NCI-H510A treated with DMSO at 0.1 percent for 48 hours (cell line): ENCODE measurements around the gene PDCD1LG2.

Experiments
- DNase-seq: peaks from one replicate; lab custom pipeline; 2025; lab: John Stamatoyannopoulos, UW

Gene PDCD1LG2

DNA sequence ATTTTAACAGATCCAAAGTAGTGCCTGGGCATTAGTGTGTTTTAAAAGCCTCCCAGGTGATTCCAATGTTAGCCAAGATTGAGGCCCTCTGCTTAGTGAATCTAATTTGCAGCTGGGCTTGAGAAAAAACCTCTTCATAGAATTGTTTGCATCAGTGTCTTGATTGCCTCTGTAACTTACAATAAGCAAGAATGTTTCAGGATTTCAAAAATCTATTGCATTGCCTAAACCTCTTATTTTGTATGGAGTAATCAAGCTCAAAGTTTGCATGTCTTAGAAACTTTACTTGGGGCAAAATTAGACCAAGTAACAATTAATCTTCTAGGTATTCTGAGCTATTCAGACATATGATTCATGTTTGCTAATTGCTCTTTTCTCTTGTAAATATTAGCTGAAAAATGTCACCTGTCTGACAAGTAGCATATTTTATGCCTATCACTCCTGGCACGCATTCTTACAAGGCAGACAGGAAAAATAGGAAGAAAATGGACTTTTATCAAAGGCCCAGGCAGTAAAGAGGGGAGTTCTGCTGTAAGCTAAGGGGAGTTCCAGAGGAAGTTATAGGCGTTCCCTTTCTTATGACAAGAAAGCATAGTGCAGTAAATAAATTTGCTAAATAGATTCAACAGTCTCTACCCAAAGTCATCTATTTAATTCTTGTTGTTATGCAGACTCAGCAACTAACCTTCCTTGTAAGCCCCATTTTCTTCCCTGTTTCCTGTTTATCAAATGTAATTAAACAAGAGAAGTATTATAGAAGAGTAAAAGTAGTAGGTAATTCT is 21.0 kb downstream of the PDCD1LG2 start:
- DNase-seq = no peak

DNA sequence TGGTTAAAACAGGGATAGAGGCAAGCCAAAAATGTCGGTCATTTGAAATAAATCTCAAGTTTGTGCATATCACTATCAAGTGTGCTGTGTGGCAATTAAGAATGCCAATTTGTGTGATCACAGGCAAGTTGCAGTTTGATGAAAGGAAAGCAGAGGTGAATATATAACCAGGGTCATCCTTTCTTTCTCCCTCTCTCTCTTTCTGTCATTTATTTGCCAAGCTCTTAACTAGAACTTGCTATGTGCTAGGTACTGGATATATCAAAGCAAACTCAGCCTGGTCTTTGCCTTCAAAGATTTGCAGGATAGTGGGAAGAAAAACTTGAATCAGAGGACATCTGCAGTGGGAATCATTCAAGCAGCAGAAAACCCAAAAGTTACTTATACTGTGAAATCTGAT is 22.0 kb downstream of the PDCD1LG2 start:
- no peak for DNase-seq

DNA sequence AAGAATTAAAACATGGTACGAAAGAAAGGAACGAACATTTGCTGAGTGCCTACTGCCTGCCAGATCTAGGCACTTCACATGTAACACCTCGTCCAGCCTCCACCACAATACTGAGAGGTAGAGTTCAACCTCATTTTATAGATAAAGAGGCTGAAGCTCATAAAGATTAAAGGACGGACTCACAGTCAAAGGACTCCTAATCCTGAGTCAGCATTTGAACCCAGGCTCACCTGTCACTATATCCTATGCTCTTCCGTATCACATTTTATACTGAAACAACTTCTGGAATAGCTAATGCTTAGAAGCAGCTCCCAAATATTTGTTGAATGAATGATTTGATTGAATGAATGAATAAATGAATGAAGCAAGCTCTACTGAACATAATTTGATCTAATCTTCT is 22.5 kb downstream of the PDCD1LG2 start:
- DNase-seq = no peak

DNA sequence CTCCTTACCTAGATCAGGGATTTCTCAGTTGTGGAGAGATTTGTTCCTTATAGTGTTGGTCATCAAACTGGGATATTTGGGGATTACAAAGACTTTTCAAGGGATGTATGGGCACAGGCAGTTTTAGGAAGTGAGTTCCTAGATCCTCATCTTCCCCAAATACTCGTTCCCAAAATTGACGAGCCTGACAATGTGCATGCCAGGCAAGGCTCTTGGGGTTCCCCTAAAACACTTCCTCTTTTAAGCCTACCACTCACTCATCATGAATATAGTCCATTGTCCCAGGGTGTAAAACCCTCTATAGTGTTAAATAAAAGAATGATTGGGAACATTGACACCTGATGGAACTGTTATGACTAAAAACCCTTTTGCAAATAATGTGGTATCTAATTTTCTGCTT is 26.4 kb downstream of the PDCD1LG2 start:
- no peak for DNase-seq

DNA sequence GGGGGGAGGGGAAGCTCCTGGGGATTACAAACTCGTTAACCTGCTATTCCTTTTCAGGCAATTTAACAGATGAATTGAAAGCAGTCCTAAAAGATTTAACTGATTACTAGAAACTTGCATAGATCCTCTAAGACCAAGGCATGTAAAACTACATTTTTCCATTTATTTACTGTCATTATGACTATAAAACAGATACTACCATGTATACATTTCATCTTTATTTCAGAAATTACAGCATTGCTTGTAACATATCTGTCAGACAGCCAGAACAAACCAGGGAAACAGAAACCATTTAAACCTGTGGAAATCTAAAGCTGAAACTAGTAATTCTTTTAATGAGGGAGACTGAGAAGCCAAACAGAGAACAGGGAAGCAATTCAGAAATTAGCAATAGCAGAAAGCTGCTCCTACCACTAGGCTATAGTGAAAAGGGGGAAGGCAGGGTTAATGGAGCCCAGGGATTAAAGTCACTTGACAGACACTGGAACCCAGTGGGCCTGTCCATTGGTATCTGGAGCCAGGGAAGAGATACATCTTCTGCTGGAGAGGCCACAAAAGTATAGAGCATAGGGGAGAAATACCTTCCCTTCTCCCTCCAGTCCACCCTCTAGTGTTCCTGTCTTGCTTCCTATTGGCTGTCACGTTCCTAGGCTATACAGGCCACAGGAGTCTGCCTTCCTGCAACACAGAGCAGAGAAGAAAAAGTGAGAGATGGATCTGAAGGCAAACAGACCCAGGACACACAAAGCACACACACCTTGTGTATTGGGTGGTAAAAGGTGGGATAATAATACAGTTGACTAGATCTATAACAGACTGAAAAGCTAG is 33.8 kb downstream of the PDCD1LG2 start:
- DNase-seq = no peak

DNA sequence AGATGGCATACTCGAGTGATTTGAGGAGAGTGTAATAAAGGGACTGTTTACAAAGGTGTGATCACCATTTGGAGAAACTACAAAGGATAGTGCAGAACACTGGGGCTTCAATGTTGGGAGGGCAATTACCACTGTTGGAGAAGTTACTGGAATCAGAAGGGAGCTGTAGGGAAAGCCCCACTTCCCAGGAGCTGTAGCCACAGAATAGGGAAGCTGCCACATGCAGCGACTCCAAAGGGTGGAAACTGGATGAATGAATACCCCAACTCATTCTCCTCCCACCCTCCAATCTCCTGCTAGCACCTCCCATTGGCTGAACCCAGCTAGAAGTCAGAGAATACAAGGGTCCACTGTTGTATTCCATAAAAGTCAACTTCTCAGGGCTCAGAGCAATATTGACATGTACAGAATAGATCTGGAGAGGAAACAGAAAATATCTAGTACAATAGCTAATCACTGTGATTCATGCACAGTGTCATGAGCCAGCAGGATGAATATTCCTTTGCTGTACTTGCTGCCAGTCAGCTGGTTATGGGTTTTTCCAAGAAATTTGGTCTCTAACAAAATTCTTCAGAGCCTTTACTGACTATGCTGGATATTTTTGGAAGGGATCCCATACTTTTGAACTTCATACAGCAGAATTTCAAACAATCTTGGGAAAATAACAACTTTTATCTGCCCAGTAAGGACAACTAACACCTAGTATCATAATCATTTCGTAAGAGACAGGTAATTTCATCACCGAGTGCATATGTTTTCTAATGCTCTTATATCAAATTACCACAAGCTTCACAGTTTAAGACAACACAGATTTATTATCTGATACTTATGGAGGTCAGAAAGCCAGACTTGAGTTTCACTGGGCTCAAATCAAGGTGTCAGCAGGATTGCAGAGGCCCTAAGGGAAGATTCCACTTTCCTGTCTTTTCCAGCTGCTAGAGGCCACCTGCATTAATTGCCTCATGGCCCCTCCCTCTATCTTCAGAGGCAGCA is 39.6 kb downstream of the PDCD1LG2 start:
- no peak for DNase-seq

DNA sequence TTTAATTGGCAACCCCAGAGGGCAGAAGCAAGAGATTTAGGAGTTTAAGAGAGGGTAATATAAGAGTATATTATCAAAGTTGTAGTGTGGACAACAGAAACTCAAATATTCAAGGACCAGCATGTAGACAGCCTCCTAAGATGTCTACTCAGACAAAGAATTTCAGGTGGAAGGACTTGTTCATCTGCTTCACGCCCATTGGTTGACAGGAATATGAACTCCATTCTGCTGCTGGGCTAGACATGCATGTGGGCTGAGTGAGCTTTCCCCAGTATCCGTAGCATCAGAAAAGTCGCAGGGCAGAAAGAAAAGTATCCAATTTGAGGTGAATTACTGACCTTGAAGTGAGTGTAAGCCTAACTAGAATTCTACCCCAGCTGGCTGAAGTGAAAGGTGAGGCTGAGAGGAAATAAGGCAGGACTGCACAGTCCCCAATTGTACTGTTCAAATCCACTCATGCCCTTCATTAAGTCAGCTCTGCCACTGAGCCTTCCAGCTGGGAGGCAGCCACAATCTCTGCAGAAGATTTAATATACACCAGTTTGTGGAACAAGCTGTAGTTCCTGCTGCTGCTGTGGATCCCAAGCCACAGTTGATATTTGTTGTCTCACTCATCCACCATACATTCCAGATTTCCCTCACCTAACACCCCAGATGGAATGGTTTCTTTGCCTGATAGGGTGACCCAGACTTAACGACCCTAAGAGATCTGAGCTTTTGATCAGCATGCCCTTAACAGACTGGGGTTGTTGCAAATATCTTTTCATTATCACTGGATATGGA is 41.2 kb downstream of the PDCD1LG2 start:
- DNase-seq = no peak

DNA sequence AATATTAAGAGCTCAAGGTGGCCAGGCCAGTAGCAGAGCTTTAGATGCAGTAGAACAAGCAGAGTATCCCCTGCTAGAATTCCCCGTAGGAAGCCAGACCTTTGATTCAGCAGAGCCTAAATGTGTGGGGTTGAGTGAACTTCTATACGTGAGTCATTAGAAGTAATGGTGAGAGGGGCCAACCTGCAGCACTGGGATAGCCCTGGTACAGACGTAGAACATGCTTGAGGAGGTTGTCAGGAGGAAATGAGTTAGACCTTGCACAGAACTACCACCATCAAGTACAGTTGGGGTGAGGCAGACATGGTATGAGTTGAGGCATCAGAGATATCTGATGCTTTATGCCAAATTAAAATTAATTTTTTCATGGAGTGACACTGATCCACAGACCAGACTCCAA is 42.0 kb downstream of the PDCD1LG2 start:
- DNase-seq = no peak

DNA sequence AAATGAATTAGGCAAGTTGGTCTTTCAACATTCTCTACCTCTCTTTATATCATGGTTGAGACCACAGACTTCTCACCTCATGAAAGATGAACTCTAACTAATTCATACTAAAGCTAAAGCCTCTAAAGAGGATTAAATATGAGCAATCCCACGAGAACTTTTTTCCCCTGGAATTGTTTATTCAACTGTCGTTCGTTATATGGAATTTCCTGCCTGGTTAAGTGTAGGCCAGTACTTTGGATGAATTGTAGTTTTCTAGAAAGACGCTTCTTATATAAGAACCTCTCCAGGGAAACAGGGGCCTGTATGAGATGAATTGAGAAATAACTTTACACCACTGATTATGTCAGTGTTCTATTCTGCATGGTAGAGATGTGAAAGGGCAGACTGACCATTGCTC is 42.9 kb downstream of the PDCD1LG2 start:
- DNase-seq = no peak

DNA sequence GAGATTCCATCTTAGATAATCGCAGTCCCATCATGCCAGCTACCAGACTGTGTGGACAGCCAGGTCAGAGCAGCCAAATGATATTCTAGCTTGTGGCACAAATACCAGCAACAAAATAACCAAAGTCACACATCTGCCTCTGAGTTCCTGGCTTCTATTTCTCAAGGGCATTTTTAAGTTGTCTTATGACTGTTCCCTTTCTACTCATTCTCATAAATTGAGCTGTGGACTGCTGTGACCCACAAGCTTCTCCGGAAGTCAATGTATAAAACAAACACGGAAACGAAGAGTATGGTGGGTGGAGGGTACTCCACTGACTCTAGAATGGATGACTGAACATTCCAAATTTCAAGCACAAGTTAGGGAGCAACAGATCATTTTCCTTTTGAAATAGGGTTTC is 43.9 kb downstream of the PDCD1LG2 start:
- DNase-seq = no peak

DNA sequence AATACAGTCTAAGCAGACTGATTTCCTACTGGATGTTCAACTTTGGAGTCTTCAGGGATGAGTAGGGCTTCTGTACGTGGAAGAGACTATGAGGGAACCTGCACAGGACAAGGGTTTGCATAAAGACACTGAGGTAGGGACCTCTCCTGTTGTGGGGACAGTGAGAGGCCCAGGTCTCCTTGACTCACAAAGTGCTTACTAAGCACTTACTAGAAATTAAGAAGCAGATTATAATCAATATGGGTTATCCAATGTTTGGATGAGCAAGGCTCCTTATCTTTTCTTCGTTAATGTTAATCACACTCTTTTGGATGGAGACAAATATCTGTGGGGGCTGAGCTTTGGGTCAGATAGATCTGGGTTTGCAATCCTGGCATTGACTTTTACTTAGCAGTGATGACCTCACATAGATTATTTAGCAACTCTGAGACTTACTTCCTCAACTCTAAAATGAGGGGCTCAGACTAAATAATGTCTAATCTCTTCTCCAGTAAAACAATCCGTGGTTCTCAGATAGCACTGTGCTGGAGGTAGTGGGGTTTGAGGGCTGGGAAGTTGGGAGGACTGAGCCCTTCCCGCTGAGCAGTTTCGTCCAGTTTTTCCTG is 45.9 kb downstream of the PDCD1LG2 start:
- DNase-seq = no peak

DNA sequence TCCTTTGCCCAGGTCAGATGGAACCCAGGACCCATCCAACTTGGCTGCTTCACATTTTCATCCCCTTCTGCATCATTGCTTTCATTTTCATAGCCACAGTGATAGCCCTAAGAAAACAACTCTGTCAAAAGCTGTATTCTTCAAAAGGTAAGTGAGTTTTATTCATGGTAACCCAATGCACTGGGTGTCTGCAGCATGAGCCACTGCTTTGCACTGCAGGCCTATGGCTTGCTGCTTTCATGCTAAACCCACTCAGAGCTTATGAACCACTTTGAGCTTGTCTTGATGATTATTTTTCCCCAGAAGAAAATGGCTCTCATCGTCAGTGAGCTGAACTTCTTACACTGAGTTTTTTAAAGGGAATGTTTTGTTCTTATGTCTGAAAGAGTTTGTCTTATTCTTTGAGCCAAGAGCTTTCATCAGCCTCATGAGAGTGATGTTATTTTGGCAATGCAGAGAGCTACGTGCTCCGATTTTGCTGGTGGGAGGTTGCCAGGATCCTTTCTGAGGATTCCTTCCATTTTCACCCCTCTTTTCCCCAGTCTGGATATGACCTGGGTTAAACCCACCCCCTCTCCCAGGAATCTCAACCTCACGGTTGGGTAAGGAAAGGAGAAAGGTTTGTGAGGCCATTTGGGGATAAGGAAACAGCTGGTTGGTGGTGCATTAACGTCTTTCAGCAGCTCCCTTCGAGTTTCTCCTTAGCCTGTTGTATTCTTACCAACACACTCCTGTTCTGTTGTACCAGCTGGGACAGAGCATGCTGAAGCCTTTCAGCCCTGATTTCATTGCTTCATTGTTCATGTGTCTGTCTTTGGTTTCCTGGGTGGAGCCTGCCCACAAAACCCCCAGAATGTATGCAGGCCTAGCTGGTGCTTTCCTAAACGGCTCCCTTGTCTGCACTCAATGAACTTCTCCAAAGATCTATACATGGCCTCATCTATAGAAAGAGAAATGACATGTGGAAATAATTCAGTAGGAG is 47.6 kb downstream of the PDCD1LG2 start:
- no peak for DNase-seq

DNA sequence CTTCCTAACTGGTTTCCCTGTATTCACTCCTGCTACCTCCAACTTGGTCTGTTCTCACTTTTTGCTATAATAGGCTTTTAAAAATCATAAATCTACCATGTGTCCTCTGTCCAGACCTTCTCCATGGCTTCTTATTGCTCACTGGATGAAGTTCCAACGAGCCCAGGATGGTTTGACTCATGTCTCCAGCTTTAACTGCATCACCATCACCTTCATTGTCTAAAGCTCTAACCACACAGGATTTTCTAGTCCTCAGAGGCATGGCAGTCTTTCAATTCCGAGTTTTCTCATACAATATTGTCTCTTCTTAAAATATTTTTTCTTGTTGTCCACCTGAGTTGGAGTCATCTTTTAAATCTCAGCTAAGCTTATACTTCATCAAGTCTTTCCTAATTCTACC is 49.3 kb downstream of the PDCD1LG2 start:
- DNase-seq = no peak

DNA sequence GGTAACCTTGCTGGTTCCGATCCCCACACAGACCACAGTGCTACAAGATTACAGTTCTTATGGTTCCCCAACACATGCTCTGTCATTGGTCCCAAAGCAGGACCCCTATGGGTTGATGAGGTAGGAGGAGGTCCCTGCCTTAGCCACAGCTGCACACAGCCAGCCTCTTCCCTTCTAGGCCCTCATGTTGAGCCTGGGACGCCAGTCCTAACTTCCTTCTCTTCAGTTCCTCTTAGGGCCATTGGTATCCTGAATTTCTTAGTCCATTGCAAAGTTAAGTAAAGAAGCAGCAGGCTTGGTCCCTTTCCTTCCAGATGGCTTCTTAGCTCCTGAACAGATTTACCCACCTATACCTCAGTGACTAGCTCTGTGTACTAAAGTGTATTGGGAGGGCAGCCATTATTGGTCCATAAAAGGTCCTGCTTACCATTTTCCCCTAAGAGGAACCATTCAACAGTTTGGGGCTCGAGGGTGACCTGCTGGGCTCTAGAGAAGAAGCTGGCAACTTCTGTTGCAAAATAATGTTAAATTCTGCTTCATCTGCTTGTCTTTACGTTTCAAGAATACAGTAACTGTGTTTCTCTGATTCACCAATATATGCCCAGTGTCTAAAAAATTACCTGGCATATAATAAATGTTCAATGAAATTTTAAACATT is 50.2 kb downstream of the PDCD1LG2 start:
- DNase-seq = no peak

DNA sequence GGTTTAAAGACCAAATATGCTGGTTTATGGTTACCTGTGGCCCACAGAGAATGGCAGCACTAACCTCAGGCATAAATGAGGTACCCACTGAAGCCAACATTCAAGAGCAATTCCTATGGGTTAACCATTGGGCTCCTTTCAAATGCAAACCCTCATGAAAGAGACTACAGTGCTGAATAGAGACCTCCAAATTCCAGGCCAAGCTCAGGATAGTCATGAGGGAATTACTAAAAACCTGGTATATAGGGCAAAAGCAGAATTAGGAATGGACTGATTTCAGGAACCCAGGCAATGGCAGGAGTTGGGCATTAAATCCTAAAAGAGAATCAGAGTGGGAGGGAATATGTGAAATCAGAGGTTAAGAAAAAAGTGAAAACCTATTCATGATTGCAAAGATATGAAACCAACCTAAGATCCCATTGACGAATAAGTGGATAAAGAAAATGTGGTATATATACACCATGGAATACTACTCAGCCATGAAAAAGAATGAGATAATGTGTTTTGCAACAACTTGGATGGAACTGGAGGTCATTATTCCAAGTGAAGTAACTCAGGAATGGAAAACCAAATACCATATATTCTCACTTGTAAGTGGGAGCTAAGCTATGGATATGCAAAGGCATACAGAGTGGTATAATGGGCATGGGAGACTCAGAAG is 51.6 kb downstream of the PDCD1LG2 start:
- DNase-seq = no peak

DNA sequence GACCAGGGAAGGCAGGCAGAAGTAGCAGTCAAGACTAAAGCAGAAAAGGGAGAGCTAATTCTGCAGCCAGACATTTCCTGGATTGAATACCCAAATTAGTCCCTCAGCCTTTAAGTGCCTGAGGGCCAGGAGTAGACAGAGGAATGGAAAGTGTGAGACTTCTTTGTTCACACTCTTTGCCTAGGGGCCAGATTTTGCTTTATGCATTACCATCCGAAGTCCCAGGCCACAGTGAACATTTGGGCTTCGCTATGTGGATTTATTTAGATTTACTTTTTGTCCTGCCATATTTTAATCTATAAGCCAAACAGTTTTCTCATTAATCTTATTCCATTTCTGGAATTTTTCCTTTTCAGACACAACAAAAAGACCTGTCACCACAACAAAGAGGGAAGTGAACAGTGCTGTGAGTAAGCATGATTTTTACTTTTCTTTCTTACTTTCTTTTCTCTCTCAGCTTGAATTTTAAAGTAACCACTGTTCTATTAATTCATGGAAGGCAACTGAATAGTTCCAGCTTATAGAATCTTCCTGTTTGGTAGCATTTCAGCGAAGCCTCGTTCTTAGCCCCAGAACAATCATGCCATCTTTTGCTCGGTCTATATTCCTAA is 52.6 kb downstream of the PDCD1LG2 start:
- DNase-seq = no peak

DNA sequence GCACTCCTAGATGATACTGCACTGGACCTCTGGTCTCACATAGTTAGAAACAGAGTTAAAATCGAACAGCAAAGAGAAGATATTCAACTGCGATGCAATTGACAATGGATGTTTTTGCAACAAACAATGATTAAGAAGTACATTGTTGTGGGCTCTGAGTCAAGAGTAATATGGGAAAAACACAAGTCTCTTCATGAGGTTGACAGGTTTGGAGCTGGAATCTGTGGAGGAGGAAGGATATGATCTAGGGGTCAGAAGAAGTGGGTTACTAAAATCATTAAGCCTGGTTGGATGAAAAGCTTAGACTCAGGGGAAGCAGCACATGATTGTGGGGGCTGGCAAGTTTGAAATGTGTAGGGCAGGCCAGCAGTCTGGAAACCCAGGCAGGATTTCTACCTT is 53.1 kb downstream of the PDCD1LG2 start:
- DNase-seq = no peak

DNA sequence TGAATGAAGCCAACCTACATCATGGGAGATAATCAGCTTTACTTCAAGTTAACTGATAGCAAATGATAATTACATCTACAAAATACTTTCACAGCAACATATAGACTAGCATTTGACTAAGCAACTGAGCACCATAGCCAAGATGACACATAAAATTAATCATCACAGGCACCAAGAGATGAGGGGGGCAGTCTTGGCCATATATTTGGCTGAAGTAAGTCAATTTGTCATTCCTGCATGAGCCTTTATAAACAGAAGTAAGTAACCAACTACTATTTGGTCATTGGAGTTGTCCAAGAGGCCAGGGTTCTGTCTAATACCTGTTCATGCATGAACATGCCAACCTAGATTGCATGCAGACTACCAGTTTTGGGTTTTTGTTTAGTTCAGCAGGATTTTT is 53.6 kb downstream of the PDCD1LG2 start:
- DNase-seq = no peak
